HepG2 (cell line): Measurements from ENCODE around the gene PEX7.
"Not testable (repeated sequence)": the region's sequence is repeated elsewhere in the genome, so short reads cannot be mapped to it uniquely, and the experiment has no call there.

Experiments
- GTF2F1 ChIP-seq: fragments of 150-350 bp; IDR thresholded peaks from 2 replicates; pipeline ENCODE4 v1.6.1; 2014; ENCODE audit warnings: low read length
- NFE2L1 ChIP-seq: sonication (generic); formaldehyde crosslinking; IDR thresholded peaks from 2 replicates; pipeline ENCODE4 v1.4.0; 2020; ENCODE audit warnings: missing genetic modification reagents, mild to moderate bottlenecking, borderline replicate concordance
- NR2C2 ChIP-seq: sonication (generic); formaldehyde crosslinking; IDR thresholded peaks from 2 replicates; pipeline ENCODE4 v1.4.0; 2020; ENCODE audit warnings: missing genetic modification reagents, mild to moderate bottlenecking, moderate library complexity, borderline replicate concordance
- SMC3 ChIP-seq: IDR thresholded peaks from 2 replicates; pipeline ENCODE4 v1.6.1; 2011; ENCODE audit warnings: low read length, improper control_type of control experiment
- ZNF691 ChIP-seq: sonication (generic); formaldehyde crosslinking; IDR thresholded peaks from 2 replicates; pipeline ENCODE4 v1.4.0; 2020; ENCODE audit warnings: missing genetic modification reagents, low read depth, mild to moderate bottlenecking, borderline replicate concordance

- not testable (repeated sequence) for TF ChIP-seq NR2C2 (CRISPR knock-in tag); NFE2L1; ZNF691; GTF2F1; SMC3
These were observed 127.6 kb downstream of the PEX7 start for GRCh38 chr6:136949957-136950356.
